Neural cell (in vitro differentiated cells): ENCODE data around the gene RASIP1. TPM values are rescaled to one million over a fixed set of nuclear protein-coding genes. Genes with fewer than 3 reads are reported as not detected.

ENCODE experiments used
- H2AFZ ChIP-seq: fragments of 200-600, 300-800 bp; sonication (generic), shearing (Covaris generic); 2 replicates; pipeline ENCODE4 v1.6.0; 2014; ENCODE audit warnings: low read depth, mild to moderate bottlenecking, antibody characterized with exemption, low read length, moderate library complexity
- H3F3A ChIP-seq: fragments of 200-600 bp; shearing (Covaris generic); 2 replicates; pipeline ENCODE4 v1.6.1; 2016; ENCODE audit warnings: mild to moderate bottlenecking, moderate library complexity, mixed read lengths, antibody characterized with exemption, low read length; ENCODE audit not compliant: insufficient read depth, poor library complexity, severe bottlenecking
- H3K27ac ChIP-seq: fragments of 200-600, 300-800 bp; sonication (generic), shearing (Covaris generic); 2 replicates; pipeline ENCODE4 v1.5.1; 2014; ENCODE audit warnings: mild to moderate bottlenecking, low read length, moderate library complexity
- H3K27me3 ChIP-seq: fragments of 300-800, 200-600 bp; sonication (generic), shearing (Covaris generic); 2 replicates; pipeline ENCODE4 v1.6.0; 2014; ENCODE audit warnings: mild to moderate bottlenecking, low read depth, low read length, moderate library complexity; ENCODE audit not compliant: insufficient read depth
- H3K36me3 ChIP-seq: fragments of 300-800, 200-600 bp; sonication (generic), shearing (Covaris generic); 2 replicates; pipeline ENCODE4 v1.5.1; 2014; ENCODE audit warnings: mild to moderate bottlenecking, antibody characterized with exemption, low read length, moderate library complexity; ENCODE audit not compliant: insufficient read depth
- H3K4me2 ChIP-seq: fragments of 300-800, 200-600 bp; sonication (generic), shearing (Covaris generic); 2 replicates; pipeline ENCODE4 v1.6.0; 2014; ENCODE audit warnings: mild to moderate bottlenecking, low read length
- H3K4me3 ChIP-seq: fragments of 300-800, 200-600 bp; sonication (generic), shearing (Covaris generic); 2 replicates; pipeline ENCODE4 v1.5.1; 2014; ENCODE audit warnings: mild to moderate bottlenecking, low read length, moderate library complexity
- H3K79me2 ChIP-seq: fragments of 200-600 bp; shearing (Covaris generic); replicated peaks from 2 replicates; pipeline ENCODE4 v1.6.0; 2014; ENCODE audit warnings: mild to moderate bottlenecking, low read length, moderate library complexity; ENCODE audit not compliant: insufficient read depth
- H3K9ac ChIP-seq: fragments of 300-800, 200-600 bp; sonication (generic), shearing (Covaris generic); 2 replicates; pipeline ENCODE4 v1.6.1; 2016; ENCODE audit warnings: mild to moderate bottlenecking, low read length, mixed read lengths
- H3K9me2 ChIP-seq: fragments of 200-600 bp; shearing (Covaris generic); 2 replicates; pipeline ENCODE4 v1.6.1; 2016; ENCODE audit warnings: mild to moderate bottlenecking, low read length, mixed read lengths; ENCODE audit not compliant: insufficient read depth
- H3K9me3 ChIP-seq: fragments of 200-600, 300-800 bp; sonication (generic), shearing (Covaris generic); 2 replicates; pipeline ENCODE4 v1.6.1; 2016; ENCODE audit warnings: mild to moderate bottlenecking, mixed run types, low read length, moderate library complexity, mixed read lengths
- H4K20me1 ChIP-seq: fragments of 200-600 bp; shearing (Covaris generic); 2 replicates; pipeline ENCODE4 v1.6.1; 2016; ENCODE audit warnings: mild to moderate bottlenecking, mixed run types; ENCODE audit not compliant: insufficient read depth
- EP300 ChIP-seq: fragments of 450-650 bp; conservative IDR thresholded peaks from 2 replicates; pipeline ENCODE4 v1.6.1; 2014; ENCODE audit warnings: antibody characterized with exemption, mild to moderate bottlenecking, moderate library complexity; ENCODE audit not compliant: poor library complexity, severe bottlenecking
- EZH2 ChIP-seq: fragments of 200-600, 300-800 bp; shearing (Covaris generic), sonication (generic); IDR thresholded peaks from 2 replicates; pipeline ENCODE4 v1.6.1; 2014; ENCODE audit warnings: antibody characterized with exemption, low read length, borderline replicate concordance, mild to moderate bottlenecking; ENCODE audit not compliant: insufficient read depth, poor library complexity, severe bottlenecking
- MXI1 ChIP-seq: fragments of 450-650 bp; conservative IDR thresholded peaks from 2 replicates; pipeline ENCODE4 v1.6.1; 2014; ENCODE audit warnings: antibody characterized with exemption, mild to moderate bottlenecking; ENCODE audit not compliant: poor library complexity, severe bottlenecking
- POLR2AphosphoS5 ChIP-seq: IDR thresholded peaks from 2 replicates; pipeline ENCODE4 v1.6.1; 2012
- RAD21 ChIP-seq: fragments of 450-650 bp; conservative IDR thresholded peaks from 2 replicates; pipeline ENCODE4 v1.6.1; 2014; ENCODE audit warnings: antibody characterized with exemption, mild to moderate bottlenecking, moderate library complexity
- REST ChIP-seq: IDR thresholded peaks from 2 replicates; pipeline ENCODE4 v1.6.1; 2012; ENCODE audit warnings: borderline replicate concordance
- SMC3 ChIP-seq: fragments of 450-650 bp; conservative IDR thresholded peaks from 2 replicates; pipeline ENCODE4 v1.6.1; 2014; ENCODE audit warnings: antibody characterized with exemption, mild to moderate bottlenecking, moderate library complexity; ENCODE audit not compliant: poor library complexity
- TAF1 ChIP-seq: IDR thresholded peaks from 2 replicates; pipeline ENCODE4 v1.6.1; 2012; ENCODE audit warnings: low read depth
- polyA plus RNA-seq: library from polyadenylated mRNA; depleted of rRNA; stranded (reverse); fragments of >200 nt; gene quantifications from 2 replicates; pipeline ENCODE4 v1.2.3, GENCODE V29; 2014
- TF ChIP-seq, protein P1 (sequence below): fragments of 450-650 bp; IDR thresholded peaks from 2 replicates; pipeline ENCODE4 v1.5.1; 2014; ENCODE audit warnings: antibody characterized with exemption, mild to moderate bottlenecking, moderate library complexity; ENCODE audit not compliant: poor library complexity, severe bottlenecking

RASIP1 gene
- polyA plus RNA-seq, 1 donor from 2014 or later: not detected

DNA sequence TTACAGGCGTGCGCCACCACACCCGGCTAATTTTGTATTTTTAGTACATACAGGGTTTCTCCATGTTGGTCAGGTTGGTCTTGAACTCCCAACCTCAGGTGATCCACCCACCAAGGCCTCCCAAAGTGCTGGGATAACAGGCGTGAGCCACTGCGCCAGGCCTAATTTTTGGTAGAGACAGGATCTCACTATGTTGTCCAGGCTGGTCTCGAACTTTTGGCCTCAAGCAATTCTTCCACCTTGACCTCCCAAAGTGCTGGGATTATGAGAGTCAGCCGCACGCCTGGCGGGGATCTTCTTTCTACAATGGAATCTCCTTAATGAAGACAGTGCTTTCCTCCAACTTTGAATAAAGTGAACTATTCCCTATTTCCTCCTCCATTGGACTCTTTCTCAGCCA, 5.8 kb downstream of the RASIP1 start:
- Histone ChIP-seq H3K9me3 (no peaks in the 10 kb centered on the region), H3K9me2 (no peaks in the 10 kb centered on the region), H3K27me3 (peaks cover 8% of the 10 kb centered on the region), H3K36me3 (no peaks in the 10 kb centered on the region), H3K79me2 (no peaks in the 10 kb centered on the region), H3F3A (no peaks in the 10 kb centered on the region), H3K27ac (no peak overlapping the region), H3K4me3 (no peak overlapping the region), H3K4me2 (no peak overlapping the region), H4K20me1 (no peaks in the 10 kb centered on the region), H2AFZ (no peak overlapping the region), H3K9ac (no peak overlapping the region)
- TF ChIP-seq, protein P1, sequence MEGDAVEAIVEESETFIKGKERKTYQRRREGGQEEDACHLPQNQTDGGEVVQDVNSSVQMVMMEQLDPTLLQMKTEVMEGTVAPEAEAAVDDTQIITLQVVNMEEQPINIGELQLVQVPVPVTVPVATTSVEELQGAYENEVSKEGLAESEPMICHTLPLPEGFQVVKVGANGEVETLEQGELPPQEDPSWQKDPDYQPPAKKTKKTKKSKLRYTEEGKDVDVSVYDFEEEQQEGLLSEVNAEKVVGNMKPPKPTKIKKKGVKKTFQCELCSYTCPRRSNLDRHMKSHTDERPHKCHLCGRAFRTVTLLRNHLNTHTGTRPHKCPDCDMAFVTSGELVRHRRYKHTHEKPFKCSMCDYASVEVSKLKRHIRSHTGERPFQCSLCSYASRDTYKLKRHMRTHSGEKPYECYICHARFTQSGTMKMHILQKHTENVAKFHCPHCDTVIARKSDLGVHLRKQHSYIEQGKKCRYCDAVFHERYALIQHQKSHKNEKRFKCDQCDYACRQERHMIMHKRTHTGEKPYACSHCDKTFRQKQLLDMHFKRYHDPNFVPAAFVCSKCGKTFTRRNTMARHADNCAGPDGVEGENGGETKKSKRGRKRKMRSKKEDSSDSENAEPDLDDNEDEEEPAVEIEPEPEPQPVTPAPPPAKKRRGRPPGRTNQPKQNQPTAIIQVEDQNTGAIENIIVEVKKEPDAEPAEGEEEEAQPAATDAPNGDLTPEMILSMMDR: no peak
- TF ChIP-seq EZH2: no peak
- no peak for TF ChIP-seq RAD21
- TF ChIP-seq REST: no peak
- no peak for TF ChIP-seq POLR2AphosphoS5
- no peak for TF ChIP-seq TAF1
- TF ChIP-seq MXI1: no peak
- no peak for TF ChIP-seq SMC3
- TF ChIP-seq EP300: no peak

GRCh38 chr19:48731452-48731851, 9.0 kb downstream of the RASIP1 start:
- Histone ChIP-seq H3K36me3 (no peaks in the 10 kb centered on the region), H3K4me3 (no peak overlapping the region), H3K27ac (no peak overlapping the region), H3K27me3 (peaks cover 8% of the 10 kb centered on the region), H3F3A (no peaks in the 10 kb centered on the region), H4K20me1 (no peaks in the 10 kb centered on the region), H3K9me3 (no peaks in the 10 kb centered on the region), H3K79me2 (no peaks in the 10 kb centered on the region), H3K9ac (no peak overlapping the region), H2AFZ (no peak overlapping the region), H3K4me2 (no peak overlapping the region), H3K9me2 (no peaks in the 10 kb centered on the region)
- TF ChIP-seq, protein P1: no peak
- TF ChIP-seq TAF1: no peak
- TF ChIP-seq POLR2AphosphoS5: no peak
- TF ChIP-seq EZH2: no peak
- no peak for TF ChIP-seq SMC3
- no peak for TF ChIP-seq MXI1
- no peak for TF ChIP-seq RAD21
- TF ChIP-seq EP300: no peak
- TF ChIP-seq REST: no peak
